GM23338 (cell line): ENCODE measurements around the gene LHX1.

Experiments used
- CTCF ChIP-seq, 2 experiments: fragments of 200-600 bp in 1 of 2; sonication (generic) in 1 of 2; conservative IDR thresholded peaks; 2 replicates each; pipeline versions ENCODE4 v1.5.1 to v1.6.1; 2016 to 2017; ENCODE audit warnings: antibody characterized with exemption in 2 of 2, low read depth in 2 of 2, mild to moderate bottlenecking in 2 of 2, moderate library complexity in 1 of 2
- ETS1 ChIP-seq: IDR thresholded peaks from 2 replicates; pipeline ENCODE4 v1.6.1; 2016; ENCODE audit warnings: antibody characterized with exemption
- EZH2 ChIP-seq: fragments of 200-600 bp; sonication (generic); IDR thresholded peaks from one replicate; pipeline ENCODE4 v1.8.0; 2017; ENCODE audit warnings: antibody characterized with exemption, mild to moderate bottlenecking, low read depth; ENCODE audit not compliant: unreplicated experiment
- POLR2AphosphoS5 ChIP-seq: IDR thresholded peaks from 2 replicates; pipeline ENCODE4 v1.6.1; 2016; ENCODE audit warnings: antibody characterized with exemption, low read depth
- REST ChIP-seq: IDR thresholded peaks from one replicate; pipeline ENCODE4 v1.6.1; 2018; ENCODE audit warnings: antibody characterized with exemption; ENCODE audit not compliant: unreplicated experiment

GRCh38 chr17:36926226-36926625 is 11.0 kb upstream of the LHX1 start:
- no peak for TF ChIP-seq EZH2
- no peak for TF ChIP-seq POLR2AphosphoS5
- TF ChIP-seq CTCF (conservative IDR thresholded peaks at IDR 0.05; ENCODE audit: low read depth in 2 of 2): no peak
- no peak for TF ChIP-seq REST
- no peak for TF ChIP-seq ETS1
